Measurements from ENCODE around the gene EXTL1.

DNA sequence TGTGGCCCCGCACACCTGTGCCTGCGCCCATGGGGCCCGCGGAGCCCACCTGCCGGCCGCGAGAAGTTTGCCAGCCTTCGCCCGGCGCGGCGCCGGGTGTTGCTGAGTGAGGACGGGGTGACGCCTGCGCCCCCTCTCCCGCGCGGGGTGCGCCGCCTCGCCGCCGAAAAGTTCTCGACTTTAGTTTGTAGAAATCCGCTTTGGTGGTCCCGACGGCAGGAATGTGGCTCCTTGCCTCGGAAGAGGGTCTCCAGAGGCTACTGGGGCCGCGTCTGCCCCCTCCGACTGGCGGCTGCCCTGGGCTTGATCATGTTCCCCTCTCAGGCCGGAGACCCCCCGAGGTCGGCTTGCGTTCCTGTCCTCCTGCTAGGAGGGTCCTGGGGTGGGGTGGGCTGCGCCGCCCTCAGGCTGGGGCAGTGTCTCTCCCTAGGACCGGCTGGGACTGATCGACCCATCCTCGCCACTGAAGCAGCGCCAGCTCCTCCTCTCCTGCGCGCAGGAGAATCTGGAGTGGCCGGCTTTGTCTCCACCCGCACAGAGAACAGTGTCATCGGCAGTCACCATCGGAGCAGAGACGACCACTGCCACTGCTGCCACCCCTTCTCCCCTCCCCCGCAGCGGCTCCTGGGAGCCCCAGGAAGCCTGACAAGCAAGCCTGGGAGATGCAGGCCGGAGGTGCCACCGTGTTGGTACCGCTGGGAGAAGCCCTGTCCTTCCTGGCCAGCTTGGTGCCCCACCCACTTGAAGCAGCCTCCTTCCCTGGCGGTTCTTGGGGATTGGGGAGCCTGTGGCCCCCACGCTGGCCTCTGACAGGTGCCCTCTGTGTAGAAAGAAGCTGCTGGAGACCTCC lies 24.9 kb downstream of the EXTL1 start:
- TF ChIP-seq, protein P1, sequence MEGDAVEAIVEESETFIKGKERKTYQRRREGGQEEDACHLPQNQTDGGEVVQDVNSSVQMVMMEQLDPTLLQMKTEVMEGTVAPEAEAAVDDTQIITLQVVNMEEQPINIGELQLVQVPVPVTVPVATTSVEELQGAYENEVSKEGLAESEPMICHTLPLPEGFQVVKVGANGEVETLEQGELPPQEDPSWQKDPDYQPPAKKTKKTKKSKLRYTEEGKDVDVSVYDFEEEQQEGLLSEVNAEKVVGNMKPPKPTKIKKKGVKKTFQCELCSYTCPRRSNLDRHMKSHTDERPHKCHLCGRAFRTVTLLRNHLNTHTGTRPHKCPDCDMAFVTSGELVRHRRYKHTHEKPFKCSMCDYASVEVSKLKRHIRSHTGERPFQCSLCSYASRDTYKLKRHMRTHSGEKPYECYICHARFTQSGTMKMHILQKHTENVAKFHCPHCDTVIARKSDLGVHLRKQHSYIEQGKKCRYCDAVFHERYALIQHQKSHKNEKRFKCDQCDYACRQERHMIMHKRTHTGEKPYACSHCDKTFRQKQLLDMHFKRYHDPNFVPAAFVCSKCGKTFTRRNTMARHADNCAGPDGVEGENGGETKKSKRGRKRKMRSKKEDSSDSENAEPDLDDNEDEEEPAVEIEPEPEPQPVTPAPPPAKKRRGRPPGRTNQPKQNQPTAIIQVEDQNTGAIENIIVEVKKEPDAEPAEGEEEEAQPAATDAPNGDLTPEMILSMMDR (IDR thresholded peaks at IDR 0.05) = no peak
- no peak for TF ChIP-seq POLR2A (IDR thresholded peaks at IDR 0.05)

Data from esophagus squamous epithelium (tissue), 4 donors.